ENCODE data around the gene NCKAP5.

DNA sequence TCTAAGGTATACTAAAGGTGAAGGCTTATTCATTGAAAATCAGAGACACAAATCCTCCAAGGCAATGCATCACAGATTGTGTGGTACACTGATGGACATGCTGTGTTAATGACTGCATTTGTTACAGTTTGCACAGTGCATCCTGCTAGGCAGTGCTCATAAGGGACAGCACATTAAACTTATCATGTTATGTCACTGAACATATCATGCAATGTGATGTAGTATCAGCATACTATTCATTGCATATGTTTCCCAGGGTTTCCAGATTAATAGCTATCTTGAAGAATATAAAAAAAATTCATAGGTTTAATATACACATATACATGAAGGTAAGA, 225.3 kb downstream of the NCKAP5 start:
- TF ChIP-seq POLR2AphosphoS5 (IDR thresholded peaks at IDR 0.05) = no peak
- TF ChIP-seq, protein P1, sequence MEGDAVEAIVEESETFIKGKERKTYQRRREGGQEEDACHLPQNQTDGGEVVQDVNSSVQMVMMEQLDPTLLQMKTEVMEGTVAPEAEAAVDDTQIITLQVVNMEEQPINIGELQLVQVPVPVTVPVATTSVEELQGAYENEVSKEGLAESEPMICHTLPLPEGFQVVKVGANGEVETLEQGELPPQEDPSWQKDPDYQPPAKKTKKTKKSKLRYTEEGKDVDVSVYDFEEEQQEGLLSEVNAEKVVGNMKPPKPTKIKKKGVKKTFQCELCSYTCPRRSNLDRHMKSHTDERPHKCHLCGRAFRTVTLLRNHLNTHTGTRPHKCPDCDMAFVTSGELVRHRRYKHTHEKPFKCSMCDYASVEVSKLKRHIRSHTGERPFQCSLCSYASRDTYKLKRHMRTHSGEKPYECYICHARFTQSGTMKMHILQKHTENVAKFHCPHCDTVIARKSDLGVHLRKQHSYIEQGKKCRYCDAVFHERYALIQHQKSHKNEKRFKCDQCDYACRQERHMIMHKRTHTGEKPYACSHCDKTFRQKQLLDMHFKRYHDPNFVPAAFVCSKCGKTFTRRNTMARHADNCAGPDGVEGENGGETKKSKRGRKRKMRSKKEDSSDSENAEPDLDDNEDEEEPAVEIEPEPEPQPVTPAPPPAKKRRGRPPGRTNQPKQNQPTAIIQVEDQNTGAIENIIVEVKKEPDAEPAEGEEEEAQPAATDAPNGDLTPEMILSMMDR (IDR thresholded peaks at IDR 0.05 in 8 of 11, conservative IDR thresholded peaks at IDR 0.05 in 3 of 11) = no peak
- no peak for TF ChIP-seq POLR2A (IDR thresholded peaks at IDR 0.05)

Data from spleen (tissue), 7 donors.